SKM-1 (cell line): ENCODE results near the gene SPDEF.

Experiments
- DNase-seq: peaks from one replicate; lab custom pipeline; 2025; ENCODE audit not compliant: unreplicated experiment; lab: John Stamatoyannopoulos, UW

Gene SPDEF

DNA sequence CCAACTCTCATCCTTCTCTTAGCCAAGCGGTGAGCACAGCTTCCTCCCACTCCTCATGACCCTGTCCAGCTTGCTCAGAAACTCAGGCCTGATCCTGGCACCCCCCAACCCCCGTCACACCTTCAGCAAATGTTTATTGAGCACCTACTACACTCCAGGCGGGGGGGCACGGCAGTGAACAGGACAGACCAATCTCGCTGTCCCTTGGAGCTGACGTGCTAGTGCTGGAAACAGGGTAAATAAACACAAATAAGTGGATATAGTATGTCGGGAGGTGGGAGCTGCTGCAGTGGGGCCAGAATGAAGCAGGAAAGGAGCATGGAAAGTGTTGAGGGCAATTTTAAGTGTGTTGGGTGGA lies 7.4 kb upstream of the SPDEF start:
- no peak for DNase-seq

DNA sequence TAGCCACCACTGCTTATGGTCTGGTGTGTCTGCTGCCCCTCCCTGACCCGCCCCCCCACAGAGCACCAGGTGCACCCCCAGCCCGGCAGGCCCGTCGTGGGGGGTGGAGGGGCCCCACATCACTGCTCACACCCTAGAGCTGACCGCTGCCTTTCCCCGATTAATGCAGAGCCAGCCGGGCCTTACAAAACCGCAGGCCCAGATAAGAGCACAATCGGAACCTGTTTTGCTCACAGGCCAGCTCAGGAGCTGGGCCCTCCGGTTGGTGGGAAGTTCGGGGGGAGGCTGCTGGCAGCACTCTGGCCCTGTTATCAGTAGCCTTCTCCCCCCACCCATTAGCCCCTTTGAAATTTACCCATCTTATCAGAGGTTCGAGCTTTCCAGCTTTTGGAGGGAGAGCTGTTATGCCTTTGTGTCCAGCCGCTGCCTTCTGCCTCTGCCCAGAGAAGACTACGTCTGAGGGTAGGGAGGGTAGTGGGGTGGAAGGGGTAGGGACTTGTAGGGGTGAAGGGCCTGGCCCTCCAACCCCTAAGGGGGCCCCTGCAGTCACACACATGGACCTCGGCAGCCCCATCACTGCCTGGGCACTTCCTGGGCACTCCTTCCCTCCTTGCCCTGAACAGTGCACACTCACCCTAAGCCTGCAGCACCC lies 6.9 kb upstream of the SPDEF start:
- DNase-seq = no peak

DNA sequence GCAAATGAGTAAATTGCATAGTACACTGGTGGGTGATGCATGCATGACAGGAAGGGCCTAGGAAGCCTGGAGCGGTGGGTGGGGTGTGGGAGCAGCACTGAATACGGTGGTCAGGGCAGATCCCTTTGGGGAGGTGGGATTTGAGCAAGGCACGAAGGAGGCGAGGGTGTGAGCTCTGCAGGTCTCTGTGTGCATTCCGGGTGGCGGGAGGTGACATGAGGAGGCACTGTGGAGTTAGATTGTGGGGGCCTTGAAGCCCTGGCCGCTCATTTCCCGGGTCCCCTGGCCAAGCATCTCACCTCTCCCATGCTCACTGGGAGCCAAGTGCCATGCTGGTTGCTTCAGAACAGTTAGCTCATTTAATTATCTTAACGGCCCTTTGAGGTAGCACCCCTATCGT lies 6.2 kb upstream of the SPDEF start:
- DNase-seq = no peak

DNA sequence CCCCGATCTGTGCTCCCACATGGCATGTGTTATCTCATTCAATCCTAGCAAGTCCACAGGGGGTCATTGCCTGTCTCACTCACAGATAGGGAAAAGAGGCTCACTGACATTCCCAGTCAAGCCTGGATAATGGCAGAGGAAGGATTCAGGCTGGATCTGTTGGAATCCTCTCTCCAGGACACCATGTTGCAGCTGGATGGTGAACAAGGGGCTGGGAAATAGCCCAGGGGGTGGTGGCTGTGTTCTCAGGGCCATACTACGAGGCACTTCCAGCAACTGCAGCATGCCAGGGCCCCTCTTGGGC lies 5.0 kb upstream of the SPDEF start:
- no peak for DNase-seq

DNA sequence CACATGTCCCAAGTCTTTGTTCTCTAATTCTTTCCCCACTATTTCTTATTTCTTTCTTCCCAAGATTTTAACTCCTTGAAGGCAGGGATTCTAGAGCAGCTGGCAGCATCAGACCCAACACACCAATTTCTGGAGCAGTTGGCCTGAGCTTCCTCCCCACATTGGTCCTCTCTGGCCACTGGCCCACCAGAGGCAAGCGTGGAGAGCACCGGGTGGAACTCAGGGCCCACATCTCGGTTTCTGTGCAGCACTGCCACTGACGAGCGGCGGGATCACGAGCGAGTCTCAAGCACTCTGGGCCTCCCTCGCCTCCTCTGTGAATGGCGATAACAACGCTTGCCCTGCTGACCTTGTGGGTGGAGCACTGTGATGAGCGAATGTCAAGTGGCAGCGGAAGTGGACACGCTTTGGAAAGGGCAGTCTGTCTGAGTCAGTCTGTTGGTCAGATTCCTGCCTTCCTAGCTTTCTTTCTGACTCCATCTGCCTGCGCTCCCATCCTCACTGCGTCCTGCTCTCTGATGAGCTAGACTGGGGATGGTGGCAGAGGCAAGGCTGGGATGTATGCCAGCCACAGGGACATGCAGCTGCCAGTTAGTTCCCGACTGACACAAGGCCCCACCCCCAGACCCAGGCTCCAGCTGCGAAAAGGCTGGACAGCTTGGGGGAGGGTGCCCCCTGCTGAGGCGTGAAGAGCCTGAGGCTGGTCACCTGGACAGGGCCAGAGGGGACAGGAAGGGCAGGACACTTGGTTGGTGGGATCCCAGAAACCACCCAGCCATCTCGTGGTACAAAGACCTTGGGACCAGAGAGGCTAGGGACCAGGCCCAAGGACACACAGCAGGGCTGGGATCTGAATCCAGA lies 4.5 kb upstream of the SPDEF start:
- DNase-seq = no peak

DNA sequence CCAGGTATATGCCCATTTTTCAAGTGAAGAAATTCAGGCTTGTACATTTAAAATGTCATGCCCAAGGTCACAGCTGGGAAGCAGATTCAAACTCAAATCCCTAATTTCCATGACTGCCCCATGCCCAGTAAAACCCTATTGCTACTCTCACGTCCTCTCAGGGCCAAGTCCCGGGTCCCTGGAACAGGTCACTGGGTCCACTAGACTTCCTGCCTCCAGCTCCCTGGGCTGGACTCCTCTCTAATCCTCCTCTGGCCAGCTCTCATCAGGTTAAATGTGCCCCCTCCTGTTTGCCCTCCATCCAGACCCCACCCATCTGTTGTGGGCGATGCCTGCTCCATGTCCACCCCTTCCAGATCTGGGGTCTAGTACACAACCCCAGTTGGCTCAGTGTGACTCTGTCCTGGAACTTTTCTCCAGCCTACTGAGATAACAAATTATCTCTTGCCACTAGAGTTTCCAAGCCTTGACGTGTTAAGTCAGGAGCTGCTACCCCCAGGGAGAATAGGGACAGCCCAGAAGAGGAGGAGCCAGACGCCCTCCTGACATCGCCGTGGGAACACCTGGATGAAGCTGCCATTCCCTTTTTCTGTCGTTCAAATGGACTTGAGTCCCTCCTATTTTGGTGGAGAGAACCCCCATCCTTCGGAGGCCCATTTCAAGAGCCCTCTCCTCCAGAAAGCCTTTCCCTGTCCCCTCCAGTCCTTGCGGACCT lies 3.7 kb upstream of the SPDEF start:
- DNase-seq = no peak

DNA sequence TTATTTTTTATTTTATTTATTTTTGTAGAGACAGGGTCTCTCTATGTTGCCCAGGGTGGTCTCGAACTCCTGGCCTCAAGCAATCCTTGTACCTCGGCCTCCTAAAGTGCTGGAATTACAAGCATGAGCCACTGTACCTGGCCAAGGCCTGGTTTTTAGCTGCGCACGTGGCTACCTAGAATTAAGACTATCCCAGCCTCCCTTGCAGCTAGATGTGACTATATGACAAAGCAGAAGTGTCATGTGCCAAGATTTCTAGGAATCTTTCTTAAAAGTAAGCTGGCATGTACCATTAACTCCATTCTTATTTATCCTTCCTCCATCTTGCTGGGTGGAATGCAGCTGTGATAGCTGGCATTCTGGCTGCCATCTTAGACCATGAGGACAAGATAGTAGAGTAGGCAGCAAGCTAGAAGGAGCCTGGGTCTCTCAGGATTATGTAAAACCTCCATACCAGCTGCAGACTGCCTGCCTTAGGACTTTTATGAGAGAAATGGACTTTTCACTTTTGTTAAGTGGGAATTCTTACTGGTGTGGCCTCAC lies 2.1 kb upstream of the SPDEF start:
- DNase-seq = no peak

DNA sequence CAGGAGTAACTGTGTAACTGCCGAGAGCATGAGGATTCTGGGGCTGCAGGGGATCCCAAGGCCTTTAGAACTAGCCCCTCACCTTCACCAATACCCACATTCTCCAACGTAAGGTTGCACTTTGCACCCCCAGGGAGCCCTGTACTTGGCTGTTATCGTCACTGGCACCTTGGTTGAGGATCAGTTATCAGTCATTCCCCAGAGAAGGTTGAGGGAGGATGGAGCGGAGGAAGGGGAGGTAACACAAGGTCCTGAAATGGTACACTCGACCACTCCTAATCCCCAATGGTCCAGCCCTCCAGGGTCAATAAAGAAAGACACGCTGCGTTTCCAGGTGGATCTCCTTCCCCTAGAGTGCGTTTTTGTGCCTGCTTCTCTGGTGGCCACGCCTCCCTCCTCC lies 1.1 kb upstream of the SPDEF start:
- DNase-seq = no peak

DNA sequence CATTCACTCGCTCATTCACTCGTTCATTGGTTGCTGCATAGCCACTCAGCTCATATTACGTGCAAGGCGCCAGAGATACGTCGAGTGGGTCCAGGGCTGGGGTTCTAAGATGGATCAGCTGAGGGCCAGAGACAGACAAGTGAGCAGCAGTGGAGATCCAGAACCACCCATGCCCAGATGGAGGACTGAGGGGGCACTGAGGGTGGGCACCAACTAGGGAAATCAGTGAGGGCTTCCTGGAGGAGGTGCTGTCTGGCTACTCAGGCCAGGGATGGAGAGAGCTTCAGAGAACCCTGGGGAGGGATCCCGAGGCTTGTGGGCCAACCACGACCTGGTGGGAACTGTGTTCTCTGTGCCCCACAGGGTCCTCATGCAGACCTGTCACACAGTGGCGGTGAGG lies 364 bp upstream of the SPDEF start:
- DNase-seq = no peak

DNA sequence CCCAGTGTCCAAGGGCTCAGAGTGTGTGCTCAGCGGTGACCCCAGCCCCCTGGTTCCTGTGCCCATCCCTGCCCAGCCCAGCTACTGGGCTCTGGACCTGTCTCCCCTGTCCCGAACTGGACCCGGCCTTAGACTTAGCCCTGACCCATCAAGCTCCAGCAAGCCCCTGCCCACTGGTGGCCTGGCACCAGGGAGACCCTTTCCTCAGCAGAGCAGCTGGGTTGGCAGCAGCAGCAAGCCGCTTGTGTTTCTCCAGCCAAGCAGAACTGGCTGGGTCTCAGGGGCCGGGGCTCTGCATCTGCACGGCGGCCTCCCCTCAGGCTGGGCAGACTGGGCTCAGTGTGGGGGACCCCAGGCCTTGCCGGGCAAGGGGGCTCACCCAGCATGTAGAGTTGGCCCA lies 801 bp downstream of the SPDEF start:
- no peak for DNase-seq

DNA sequence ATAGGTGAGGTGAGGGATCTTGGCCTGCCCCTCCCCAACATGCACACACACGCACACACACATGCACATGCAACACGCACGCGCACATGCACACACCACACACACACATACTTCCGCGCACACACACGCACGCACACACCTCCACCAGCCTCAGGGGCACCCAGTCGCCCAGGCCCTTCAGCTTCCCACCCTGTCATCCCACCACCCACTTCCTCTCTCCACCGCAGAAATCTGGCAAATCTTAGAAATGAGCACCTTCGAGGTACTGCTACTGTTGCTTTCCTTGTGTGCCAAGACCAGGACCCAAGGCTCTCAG lies 1.2 kb downstream of the SPDEF start:
- no peak for DNase-seq

DNA sequence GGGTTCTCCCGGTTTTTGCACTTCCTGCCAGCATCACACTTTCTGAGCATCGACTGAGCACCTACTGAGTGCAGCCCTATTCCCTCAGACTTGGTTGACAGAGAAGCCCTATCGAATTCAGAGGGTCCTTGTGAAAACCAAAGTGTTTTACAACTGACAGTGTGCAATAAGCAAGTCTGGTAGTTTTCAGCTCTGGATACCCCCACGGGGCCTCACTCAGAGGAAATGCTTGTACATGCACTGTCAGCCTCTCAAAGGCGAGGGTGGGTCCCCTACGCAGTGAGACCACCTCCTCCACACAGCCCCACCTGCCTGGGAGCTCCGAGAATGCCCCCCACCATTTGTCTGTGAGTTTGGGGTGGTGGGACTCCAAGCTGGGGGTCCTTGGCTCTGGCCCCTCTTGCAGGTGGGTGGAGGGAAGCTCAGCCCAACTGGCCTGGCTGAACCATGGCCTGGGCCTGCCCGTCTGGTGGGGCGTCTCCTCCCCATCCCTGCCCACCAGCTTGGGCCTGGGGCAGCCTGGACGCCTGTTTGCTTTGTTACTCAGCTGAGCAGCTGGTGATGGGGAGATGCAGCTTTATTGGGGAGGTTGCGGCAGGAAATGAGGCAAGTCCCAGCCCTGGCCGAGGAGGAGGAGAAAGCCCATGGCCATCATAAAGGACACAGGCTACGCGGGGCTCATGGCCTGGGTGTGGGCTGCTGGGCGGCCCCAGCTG lies 1.7 kb downstream of the SPDEF start:
- no peak for DNase-seq

DNA sequence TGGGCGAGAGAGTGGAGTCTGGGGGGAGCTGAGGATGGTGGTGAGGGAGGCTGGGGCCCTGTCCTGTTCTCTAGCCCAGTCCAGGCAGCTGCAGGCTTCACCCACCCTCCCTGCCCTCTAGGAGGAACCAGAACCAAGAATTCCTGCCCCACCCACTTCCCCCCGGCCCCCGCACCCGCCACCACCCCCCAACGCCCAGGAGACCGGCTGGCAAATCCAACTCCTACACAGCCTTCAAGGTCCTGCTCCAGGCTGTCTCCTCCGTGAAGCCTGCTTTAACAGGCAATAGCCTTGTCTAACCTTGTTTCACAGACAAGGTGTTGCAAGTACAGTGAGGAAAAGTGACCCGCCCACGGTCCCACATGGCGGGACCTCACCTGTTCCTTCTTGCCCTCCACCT lies 2.4 kb downstream of the SPDEF start:
- DNase-seq = no peak

DNA sequence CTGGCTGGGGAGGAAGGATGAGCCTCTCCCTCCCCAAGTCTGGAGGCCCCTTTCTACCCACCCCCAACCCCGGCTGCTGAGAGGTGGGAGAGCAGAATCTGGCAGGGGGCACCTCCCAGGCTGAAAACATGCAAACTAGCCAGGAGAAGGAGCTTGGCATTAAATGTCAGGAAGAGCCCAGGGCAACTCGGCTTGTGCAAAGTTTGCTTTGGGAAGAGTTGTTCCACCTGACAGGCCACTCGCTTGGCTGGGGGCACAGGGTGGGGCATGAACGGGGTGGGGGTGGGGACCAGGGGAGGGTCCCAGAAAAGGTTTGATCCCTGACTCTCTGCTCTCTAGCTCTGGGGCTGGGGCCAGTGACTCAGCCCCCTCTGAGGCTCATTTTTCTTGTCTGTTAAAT lies 3.0 kb downstream of the SPDEF start:
- no peak for DNase-seq

DNA sequence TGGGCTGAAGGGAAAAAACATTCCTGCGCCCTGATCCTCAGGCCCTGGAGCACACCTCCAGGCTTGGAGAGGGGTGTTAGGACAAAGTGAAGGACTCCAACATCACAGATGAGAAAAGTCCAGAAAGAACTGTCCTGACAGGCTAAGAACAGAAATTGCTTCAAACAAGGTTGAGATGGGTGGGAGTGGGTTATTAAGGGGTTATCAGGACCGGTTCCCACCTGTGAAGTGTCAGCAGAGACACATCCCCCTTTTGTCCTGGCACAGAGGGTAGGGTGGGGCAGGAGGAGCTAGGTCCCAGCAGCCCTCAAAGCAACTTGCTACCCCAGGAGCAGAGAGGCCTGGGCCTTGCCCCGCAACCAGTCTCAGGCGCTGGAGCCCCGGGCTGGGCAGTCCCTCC lies 3.5 kb downstream of the SPDEF start:
- DNase-seq = no peak

DNA sequence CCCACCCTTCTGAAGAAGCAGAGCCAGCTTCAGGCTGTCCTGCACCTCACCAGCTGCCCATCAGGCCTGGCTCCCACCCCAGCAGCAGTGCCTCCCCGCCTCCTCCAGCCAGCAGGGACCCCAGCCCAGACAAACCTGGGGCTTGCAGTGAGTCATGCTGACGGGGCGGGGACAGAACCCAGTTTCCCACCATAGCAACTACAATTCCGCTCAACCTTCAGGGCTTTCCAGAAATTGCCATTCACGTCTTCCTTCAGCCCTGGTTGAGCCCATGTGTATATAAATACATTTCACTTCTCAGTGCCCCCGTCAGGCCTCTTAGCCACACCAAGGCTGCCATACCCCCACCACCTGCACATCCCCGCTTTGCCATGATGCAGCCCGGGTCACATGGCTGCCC lies 4.4 kb downstream of the SPDEF start:
- no peak for DNase-seq

DNA sequence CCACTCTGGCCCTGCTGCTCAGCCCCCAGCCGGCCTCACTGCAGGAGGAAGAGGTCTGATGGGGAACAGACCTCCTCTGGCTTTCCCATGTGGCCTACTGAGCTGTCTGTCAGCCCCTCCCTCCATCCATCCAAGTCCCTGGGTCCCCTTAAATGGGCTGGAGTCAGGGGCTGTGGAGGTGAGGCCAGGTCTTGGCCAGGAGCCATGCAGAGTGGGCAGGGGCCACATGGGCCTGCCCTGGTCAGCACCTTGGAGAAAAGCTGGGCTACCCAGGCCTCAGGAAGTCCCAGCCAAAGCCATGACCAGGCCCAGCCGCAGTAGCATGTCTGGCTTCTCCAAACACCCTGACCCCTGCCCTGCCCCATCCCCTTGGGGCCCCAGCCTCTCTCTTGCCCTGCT lies 6.3 kb downstream of the SPDEF start:
- DNase-seq = no peak

DNA sequence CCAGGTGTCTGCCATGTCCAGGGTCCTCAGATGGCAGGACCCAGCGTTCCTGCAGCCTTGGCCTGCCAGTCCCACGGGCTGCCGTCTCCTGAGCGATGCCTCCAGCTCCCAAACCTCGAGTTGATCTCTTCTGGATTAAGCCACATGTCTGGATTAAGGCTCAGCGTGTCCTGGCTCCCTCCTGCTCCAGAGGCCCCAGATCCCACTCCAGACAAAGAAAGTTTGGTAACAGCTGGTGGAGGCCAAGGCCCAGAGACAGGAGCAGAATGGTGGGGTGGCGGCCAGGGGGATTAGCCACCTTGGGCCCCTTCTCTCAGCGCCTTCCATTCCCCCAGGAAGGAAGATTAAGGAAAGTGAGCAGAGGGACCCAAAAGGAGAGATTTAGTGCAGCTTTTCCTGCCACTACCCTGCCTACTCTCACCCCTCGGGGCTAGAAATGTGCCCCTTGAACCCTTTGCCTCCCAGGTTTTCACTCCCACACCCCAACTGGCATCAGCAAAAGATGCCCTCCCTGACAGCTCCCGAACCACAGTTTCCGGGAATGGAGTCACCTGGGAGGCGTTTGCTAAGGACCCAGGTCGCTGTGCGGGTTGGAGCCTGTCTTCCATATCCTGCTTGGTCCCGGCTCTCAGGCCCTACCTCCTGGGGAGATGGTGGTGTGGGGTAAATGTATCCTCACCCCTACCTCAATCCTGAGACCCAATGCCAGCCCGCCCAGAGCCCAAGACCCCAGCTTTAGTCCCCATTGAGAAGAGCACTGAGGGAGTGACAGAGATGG lies 6.9 kb downstream of the SPDEF start:
- no peak for DNase-seq

DNA sequence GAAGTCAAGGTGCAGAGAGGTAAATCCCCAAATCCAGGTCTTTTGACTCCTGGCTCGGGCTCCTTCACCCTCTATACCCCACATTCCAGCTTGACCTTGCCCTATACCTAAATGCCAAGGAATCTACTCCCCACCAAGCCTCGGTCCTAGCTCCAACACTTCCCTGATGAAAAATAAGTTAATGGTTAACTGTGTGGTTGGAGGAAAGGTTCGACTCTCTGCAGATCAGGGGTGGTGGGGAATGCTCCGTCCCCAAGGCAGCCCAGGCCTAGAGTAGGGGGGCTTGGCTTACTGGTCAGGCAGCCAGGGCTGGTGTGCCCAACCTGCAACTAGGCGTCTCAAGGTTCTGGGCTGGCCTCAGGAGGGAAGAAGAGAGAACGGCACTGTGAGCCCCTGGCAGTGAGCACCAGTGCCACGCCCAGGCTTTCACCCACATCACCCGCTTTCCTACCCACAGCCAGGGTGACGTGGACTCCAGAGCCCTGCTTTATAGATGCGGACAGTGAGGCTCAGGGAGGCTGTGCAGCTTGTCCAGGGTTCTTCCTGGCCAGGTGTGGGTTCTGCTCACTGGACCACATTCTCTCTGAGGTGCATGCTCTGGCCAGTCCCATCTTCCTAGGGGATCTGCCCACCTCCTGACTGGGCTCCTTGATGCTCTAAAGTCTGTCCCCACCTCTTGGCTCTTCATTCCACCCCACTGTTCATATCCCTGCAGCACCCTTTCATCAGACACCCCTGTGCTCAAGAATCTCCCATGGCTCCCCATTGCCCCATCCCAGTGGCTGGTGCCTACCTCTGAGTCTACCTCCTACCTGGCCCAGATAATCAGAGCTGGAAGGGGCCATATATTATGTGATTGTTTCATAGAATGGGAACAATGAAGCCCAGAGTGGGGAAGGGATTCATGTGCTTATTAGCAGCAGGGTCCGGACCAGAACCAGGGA lies 8.2 kb downstream of the SPDEF start:
- DNase-seq = no peak
